NCI-H1930 (cell line): ENCODE results near the gene ANKRD30A.
"Not testable (repeated sequence)": the region's sequence is repeated elsewhere in the genome, so short reads cannot be mapped to it uniquely, and the experiment has no call there.

Experiments used
- DNase-seq, 2 experiments: peaks; one replicate each; lab custom pipeline; 2025; lab: John Stamatoyannopoulos, UW

ANKRD30A gene

GRCh38 chr10:37255837-37256236, 130.4 kb downstream of the ANKRD30A start:
- not testable (repeated sequence) for DNase-seq

DNA sequence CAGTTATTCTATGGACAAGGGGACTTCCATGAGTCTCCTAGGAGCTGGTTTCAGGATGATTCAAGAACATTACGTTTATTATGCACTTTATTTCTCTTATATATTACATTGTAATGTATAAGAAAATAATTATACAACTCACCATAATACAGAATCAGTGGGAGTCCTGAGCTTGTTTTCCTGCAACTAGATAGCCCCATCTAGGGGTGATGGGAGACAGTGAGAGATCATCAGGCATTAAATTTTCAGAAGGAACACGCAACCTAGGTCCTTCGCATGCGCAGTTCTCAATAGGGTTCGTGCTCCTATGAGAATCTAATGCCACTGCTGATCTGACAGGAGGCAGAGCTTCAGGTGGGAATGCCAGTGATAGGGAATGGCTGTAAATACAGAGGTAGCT, 137.9 kb downstream of the ANKRD30A start:
- DNase-seq = no peak

DNA sequence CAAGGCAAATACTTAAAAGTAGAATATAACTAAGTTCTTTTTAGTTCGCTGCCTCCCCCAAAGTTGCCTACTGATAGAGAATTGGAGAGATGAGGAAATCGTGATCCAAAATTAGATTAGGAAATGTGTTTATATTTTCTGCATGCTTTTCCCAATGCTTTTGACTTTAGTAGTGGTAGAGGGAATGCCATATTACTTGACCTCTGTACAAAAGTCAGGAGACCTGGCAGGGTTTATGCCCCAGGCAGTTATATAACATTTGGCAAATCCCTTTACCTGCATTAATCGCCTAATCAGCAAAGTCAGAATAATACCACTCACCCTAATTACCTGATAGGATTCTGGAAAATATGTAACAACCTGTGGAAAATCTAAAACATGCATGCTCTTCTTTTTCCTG, 142.9 kb downstream of the ANKRD30A start:
- DNase-seq = no peak

- no peak for DNase-seq
Observed at GRCh38 chr10:37269554-37270256, 144.3 kb downstream of the ANKRD30A start.

DNA sequence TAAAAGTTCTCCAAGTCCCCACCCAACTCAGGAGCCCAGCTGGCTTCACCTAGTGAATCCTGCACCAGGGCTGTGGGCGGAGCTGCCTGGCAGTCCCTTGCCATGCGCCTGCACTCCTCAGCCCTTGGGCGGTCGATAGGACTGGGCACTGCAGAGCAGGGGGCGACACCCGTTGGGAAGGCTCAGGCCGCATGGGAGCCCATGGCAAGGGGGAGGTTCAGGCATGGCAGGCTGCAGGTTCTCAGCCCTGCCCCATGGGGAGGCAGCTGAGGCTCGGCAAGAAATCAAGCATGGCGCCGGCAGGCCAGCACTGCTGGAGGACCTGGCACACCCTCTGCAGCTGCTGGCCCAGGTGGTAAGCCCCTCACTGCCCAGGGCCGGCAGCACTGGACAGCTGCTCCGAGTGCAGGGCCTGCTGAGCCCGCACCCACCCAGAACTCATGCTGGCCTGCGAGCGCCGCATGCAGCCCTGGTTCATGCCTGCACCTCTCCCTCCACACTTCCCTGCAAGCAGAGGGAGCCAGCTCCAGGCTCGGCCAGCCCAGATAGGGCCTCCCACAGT, 149.9 kb downstream of the ANKRD30A start:
- DNase-seq = no peak

- no peak for DNase-seq
Observed at GRCh38 chr10:37285063-37285462, 159.7 kb downstream of the ANKRD30A start.

DNA sequence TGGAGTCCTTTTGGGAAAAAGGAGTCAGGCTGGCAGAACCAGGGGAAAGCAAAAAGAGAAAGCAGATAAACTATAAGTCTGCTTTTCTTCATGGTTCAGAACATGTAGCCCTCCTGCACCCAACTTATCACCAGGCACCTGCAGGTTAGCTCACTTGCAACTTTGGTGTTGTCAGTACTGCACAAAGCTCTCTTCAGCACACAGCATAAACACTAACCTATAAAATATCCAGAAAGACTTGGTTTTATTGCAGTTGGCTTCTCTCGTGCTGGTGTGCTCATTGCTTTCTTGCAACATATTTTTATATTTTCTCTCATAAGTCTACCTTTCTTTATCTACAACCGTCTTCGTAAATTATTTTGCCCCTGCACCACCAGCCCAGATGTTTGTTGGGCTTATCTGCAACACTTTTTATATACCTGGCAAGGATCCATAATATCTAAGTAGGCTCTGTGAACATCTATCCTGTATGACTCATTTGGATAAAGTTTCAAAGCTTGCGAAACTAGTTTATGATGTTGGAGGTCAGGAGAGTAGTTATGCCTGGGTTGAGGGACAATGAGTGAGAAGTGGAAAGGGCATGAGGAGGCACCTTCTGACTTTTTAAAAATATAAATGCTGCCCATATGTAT, 164.6 kb downstream of the ANKRD30A start:
- DNase-seq = no peak

GRCh38 chr10:37301271-37301670, 175.9 kb downstream of the ANKRD30A start:
- no peak for DNase-seq

DNA sequence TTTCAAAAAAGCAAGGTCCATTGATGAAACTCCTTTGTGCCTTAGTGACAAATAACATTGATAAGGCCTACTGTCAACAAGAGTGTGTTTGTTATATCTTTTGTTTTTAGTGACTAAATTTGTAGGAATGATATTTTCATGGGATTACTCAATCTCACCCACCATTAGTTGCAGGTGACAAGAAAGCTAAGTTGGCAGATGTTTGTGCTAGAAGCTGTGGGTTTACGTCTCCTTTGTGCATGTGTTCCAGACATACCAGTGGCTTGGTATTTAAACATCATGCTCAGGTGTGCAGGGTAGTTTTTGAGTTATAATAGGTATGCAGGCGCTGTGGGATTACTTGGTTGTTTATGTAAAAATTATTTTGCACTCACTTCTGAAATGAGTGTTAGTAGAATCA, 178.6 kb downstream of the ANKRD30A start:
- no peak for DNase-seq

DNA sequence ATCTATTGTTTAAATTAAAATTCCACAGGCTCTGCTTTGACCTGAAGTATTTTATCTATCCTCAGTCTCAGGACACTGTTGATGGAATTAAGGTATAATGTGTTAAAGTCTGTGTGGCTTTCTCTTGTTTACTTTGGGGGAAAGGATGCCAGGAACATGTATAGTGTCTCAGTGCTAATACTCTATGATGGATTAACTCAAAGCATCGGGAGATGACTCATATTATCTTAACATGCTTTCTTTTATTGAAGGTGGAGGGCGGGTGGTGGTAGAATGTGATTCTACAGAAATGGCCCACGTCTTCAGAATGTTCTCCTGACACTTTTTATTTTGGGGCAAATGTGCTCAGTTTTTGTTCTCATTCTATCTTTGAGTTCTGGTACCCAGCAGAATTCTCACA, 189.0 kb downstream of the ANKRD30A start:
- no peak for DNase-seq

- DNase-seq = no peak
Observed at GRCh38 chr10:37314862-37315261, 189.5 kb downstream of the ANKRD30A start.

GRCh38 chr10:37344413-37344812, 219.0 kb downstream of the ANKRD30A start:
- no peak for DNase-seq

DNA sequence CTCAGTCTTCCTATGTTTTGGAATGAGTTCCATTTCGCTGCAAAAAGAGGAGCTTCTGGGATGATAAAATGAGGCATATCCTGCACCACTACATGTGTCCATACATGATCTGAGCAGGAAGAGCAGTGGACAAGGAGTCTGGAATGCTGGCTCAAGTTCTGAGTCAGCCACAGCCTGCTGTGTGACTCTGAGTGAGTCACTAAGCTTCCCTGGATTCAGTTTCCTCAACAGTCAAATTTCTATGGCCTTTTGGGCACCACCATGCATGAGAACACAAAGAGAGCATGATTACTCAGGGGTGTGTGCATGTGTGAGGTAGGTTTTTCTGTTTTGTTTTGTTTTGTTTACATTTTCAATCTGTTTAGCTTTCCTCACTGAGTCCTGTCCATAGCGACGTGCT, 254.6 kb downstream of the ANKRD30A start:
- DNase-seq = no peak

- DNase-seq = no peak
Observed at GRCh38 chr10:37381271-37381670, 255.9 kb downstream of the ANKRD30A start.

- no peak for DNase-seq
Observed at GRCh38 chr10:37384923-37385322, 259.5 kb downstream of the ANKRD30A start.

DNA sequence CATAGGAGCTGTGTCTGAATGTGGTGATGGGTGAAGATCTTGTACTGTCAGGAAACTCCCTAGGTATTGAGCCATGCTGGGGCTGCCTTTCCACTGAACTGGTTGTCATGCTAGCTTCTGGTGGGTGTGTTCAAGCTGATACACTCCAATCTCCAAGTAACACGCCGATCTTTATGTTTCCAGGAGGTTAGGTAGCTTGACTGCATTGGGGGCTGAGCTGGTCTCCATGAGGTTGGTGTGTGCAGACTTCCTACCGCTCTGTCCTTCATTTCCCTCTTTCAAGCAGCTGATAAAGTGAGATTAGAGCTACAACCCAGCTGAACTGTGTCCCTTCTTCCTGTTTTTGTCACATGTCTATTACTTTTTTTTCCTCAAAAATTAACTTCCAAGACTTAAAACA, 265.5 kb downstream of the ANKRD30A start:
- DNase-seq = no peak

DNA sequence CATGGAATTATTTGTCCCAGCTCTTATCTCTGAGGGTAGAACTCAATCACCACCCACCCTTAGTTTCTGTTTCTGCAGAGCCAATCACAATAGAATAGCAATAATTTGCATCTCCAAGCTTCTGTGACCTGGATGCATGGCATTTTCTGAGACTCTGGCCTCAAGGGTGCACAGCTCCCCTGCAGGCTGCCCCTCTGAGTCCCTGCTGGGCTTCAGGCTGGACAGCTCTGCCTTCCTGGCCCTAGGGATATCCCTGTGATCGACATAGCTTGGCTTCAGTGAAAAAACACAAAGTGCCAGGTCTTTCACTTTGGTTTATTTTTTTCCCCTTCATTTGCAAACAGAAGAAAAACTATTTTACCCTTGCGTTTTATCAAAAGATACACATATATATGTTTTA, 275.4 kb downstream of the ANKRD30A start:
- not testable (repeated sequence) for DNase-seq

DNA sequence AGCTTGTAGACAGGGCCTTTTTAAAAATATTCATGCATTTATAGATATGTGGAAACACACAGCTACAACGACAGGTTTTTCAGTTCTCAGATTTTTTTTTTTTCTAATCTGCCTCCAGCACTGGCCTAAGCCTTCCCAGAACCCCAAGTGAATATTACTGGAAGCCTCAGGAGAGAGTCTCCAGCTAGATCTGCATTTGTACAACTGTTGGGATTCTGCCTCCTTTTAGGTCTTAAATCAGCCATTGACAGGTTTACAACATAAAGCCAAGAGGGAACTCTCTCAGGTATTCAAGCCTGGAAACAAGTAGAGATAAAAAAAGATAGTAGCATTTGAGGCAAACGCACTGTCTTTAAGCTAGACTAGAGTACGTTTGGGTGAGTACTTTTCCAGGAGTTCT, 275.8 kb downstream of the ANKRD30A start:
- no peak for DNase-seq

- DNase-seq = no peak
Observed at GRCh38 chr10:37403776-37404175, 278.4 kb downstream of the ANKRD30A start.
